Activated B cell treated with CpG ODN at 0.5 μM for 24 hours (primary cell): ENCODE measurements around the gene ADGRG3. TPM values are rescaled to one million over a fixed set of nuclear protein-coding genes. Genes with fewer than 3 reads are reported as not detected.

ENCODE experiments used
- ATAC-seq: fragments of 200-7000 bp; cut with Tn5 transposase; one replicate; pipeline ENCODE4 v1.10.0; 2021; ENCODE audit warnings: low read depth, mild to moderate bottlenecking, moderate library complexity
- CTCF ChIA-PET: fragments of 350-600 bp; sonication (Branson Sonifier 250); formaldehyde crosslinking; loops from one replicate; lab custom pipeline; 2021; ENCODE audit warnings: antibody characterized with exemption; lab: Charles Lee
- POLR2A ChIA-PET: fragments of 350-600 bp; sonication (Branson Sonifier 250); formaldehyde crosslinking; loops from one replicate; lab custom pipeline; 2021; ENCODE audit warnings: antibody characterized with exemption; lab: Charles Lee
- DNase-seq: peaks from one replicate; pipeline ENCODE4 v3.0.0; 2022
- H3K27ac Mint-ChIP-seq: one replicate; pipeline ENCODE4 v1.8.0; 2020; ENCODE audit warnings: mixed read lengths
- H3K27me3 Mint-ChIP-seq: one replicate; pipeline ENCODE4 v1.8.0; 2021; ENCODE audit warnings: mixed read lengths
- H3K36me3 Mint-ChIP-seq: one replicate; pipeline ENCODE4 v1.8.0; 2021; ENCODE audit warnings: low read depth, mixed read lengths
- H3K4me1 Mint-ChIP-seq: one replicate; pipeline ENCODE4 v1.8.0; 2021; ENCODE audit warnings: mixed read lengths
- H3K4me3 Mint-ChIP-seq: one replicate; pipeline ENCODE4 v1.8.0; 2020; ENCODE audit warnings: mild to moderate bottlenecking, mixed read lengths
- H3K9me3 Mint-ChIP-seq: one replicate; pipeline ENCODE4 v1.8.0; 2020; ENCODE audit warnings: mixed read lengths
- CTCF ChIP-seq: fragments of 200-600 bp; IDR thresholded peaks from one replicate; pipeline ENCODE4 v1.8.0; 2022; ENCODE audit warnings: antibody characterized with exemption, mild to moderate bottlenecking
- intact Hi-C: fragments of 100-400 bp; cut with micrococcal nuclease; formaldehyde crosslinking; loops from one replicate; pipeline ENCODE4 v1.15.1; 2024
- total RNA-seq: library from RNA; stranded (reverse); gene quantifications from 2 replicates; pipeline ENCODE4 v1.2.3, GENCODE V29; 2022

ADGRG3 gene
- total RNA-seq, 1 donor from 2014 or later: not detected

- no peak for TF ChIP-seq CTCF
- Mint-ChIP-seq H3K27me3 (peaks cover 2% of the 10 kb centered on the region), H3K4me3 (no peak overlapping the region), H3K4me1 (peaks cover 1% of the 10 kb centered on the region), H3K9me3 (no peaks in the 10 kb centered on the region), H3K36me3 (no peaks in the 10 kb centered on the region), H3K27ac (no peak overlapping the region)
- CTCF ChIA-PET: no interaction called here
- DNase-seq: no peak
- POLR2A ChIA-PET: no interaction called here
- intact Hi-C loops: no loop called here
- ATAC-seq: no peak
Observed at GRCh38 chr16:57653936-57654335, 14.2 kb upstream of the ADGRG3 start.

GRCh38 chr16:57656342-57656955 is 11.7 kb upstream of the ADGRG3 start:
- H3K27me3 Mint-ChIP-seq: peaks cover 2% of the 10 kb centered on the region
- H3K27ac Mint-ChIP-seq: no peak overlapping the region
- intact Hi-C loops: no loop called here
- DNase-seq (no peak), ATAC-seq (no peak)
- H3K36me3 Mint-ChIP-seq: no peaks in the 10 kb centered on the region
- no peak overlapping the region for H3K4me3 Mint-ChIP-seq
- ChIA-PET POLR2A (no interaction called here), CTCF (no interaction called here)
- H3K9me3 Mint-ChIP-seq: no peaks in the 10 kb centered on the region
- no peaks in the 10 kb centered on the region for H3K4me1 Mint-ChIP-seq
- no peak for TF ChIP-seq CTCF

DNA sequence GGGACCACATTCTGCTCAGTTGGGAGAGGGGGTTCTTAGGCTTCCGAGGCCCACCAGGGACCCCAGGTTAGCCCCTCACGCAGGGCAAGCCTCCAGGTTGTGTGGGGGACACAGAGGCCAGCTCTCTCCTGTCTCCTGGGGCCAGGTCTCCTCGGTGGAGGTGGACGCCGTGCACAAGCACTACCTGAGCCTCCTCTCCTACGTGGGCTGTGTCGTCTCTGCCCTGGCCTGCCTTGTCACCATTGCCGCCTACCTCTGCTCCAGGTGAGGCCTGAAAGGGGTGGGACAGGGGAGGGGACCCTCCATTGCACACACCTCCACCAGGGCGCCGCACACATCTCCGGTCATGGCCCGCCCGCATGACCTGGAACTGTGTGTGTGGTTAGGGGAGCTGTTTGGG is 10.9 kb upstream of the ADGRG3 start:
- no peak for DNase-seq
- POLR2A ChIA-PET: no interaction called here
- intact Hi-C loops: no loop called here
- H3K36me3 Mint-ChIP-seq: no peaks in the 10 kb centered on the region
- ATAC-seq: no peak
- no peak overlapping the region for H3K4me3 Mint-ChIP-seq
- CTCF ChIA-PET: no interaction called here
- peaks cover 2% of the 10 kb centered on the region for H3K27me3 Mint-ChIP-seq
- H3K27ac Mint-ChIP-seq: no peak overlapping the region
- no peaks in the 10 kb centered on the region for H3K4me1 Mint-ChIP-seq
- no peak for TF ChIP-seq CTCF
- H3K9me3 Mint-ChIP-seq: no peaks in the 10 kb centered on the region

- no peak for DNase-seq
- CTCF ChIA-PET: no interaction called here
- no peaks in the 10 kb centered on the region for H3K4me1 Mint-ChIP-seq
Observed at GRCh38 chr16:57658130-57658877, 9.8 kb upstream of the ADGRG3 start.

More at GRCh38 chr16:57658130-57658877, 9.8 kb upstream of the ADGRG3 start:
- no peak for TF ChIP-seq CTCF
- Mint-ChIP-seq H3K36me3 (no peaks in the 10 kb centered on the region), H3K4me3 (no peak overlapping the region), H3K27ac (no peak overlapping the region), H3K27me3 (peaks cover 2% of the 10 kb centered on the region), H3K9me3 (no peaks in the 10 kb centered on the region)
- no peak for ATAC-seq
- POLR2A ChIA-PET: no interaction called here
- intact Hi-C loops: no loop called here
